ENCODE measurements around the gene GMCL1. TPM values are rescaled to one million over a fixed set of nuclear protein-coding genes. Genes with fewer than 3 reads are reported as not detected.

Gene GMCL1
- total RNA-seq, 1 experiment from 2014 or later = 63.8 TPM

DNA sequence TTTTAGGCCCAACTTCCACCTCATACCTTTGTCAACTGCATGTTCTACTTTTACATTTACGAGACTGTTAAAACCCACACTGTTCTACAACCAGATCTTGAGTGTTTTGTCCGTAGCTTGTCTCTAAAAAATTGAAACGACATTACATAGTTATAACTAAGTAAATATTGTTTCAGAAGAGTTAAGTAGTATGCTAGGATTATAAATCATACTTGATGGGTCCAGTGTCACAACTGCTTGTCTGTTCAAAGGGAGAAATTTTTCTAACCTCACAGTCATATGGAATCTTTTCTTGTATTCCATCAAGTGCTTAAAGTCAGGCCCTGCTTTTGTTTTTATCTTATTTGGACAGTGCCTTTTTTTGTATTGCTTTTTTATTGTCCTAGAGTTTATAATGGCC is 4.3 kb downstream of the GMCL1 start:
- CTCF ChIA-PET = no interaction called here
- H3K4me1 Mint-ChIP-seq (ENCODE audit: low read depth, unreplicated experiment) = peaks cover 40% of the 10 kb centered on the region
- intact Hi-C loops (cut with micrococcal nuclease; ENCODE audit: unreplicated experiment) = loop anchor here (5.0 kb wide), 2 partner anchors 51 to 91 kb away; partner anchors contain the start of gene ANXA4

DNA sequence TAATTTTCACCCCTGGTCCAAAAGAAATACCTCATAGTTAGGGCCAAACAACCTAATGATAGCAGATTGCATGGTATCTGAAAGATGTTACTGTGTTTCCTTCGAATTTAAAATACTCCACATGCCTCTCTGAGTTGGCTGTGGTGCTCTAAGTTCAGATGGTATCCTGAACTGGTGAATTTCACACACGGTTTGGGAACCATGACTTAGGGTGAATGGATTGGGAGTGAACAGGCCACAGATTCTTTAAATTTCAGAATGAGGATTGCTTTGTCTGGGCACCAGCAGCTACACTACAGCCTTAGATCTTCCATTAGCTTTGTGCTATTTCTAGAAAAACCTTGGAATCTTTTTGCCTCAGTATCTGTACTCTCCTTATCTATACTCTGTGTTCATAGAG is 6.2 kb downstream of the GMCL1 start:
- no TSS peak for BruUV-seq (replicated peaks)
- DNase-seq = no peak
- peak overlapping the region; percentile 98 for H3K4me3 Mint-ChIP-seq (ENCODE audit: low read depth, unreplicated experiment)
- TF ChIP-seq, protein P1, sequence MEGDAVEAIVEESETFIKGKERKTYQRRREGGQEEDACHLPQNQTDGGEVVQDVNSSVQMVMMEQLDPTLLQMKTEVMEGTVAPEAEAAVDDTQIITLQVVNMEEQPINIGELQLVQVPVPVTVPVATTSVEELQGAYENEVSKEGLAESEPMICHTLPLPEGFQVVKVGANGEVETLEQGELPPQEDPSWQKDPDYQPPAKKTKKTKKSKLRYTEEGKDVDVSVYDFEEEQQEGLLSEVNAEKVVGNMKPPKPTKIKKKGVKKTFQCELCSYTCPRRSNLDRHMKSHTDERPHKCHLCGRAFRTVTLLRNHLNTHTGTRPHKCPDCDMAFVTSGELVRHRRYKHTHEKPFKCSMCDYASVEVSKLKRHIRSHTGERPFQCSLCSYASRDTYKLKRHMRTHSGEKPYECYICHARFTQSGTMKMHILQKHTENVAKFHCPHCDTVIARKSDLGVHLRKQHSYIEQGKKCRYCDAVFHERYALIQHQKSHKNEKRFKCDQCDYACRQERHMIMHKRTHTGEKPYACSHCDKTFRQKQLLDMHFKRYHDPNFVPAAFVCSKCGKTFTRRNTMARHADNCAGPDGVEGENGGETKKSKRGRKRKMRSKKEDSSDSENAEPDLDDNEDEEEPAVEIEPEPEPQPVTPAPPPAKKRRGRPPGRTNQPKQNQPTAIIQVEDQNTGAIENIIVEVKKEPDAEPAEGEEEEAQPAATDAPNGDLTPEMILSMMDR (IDR thresholded peaks at IDR 0.05; ENCODE audit: unreplicated experiment) = no peak
- H3K27me3 Mint-ChIP-seq (ENCODE audit: unreplicated experiment) = no peaks in the 10 kb centered on the region
- peaks cover 43% of the 10 kb centered on the region for H3K36me3 Mint-ChIP-seq (ENCODE audit: insufficient read depth, unreplicated experiment)
- intact Hi-C loops (cut with micrococcal nuclease; ENCODE audit: unreplicated experiment) = no loop called here
- H3K4me1 Mint-ChIP-seq (ENCODE audit: low read depth, unreplicated experiment) = peaks cover 38% of the 10 kb centered on the region
- CTCF ChIA-PET = no interaction called here
- peak overlapping the region; percentile 83 for H3K27ac Mint-ChIP-seq (ENCODE audit: unreplicated experiment)
- no peaks in the 10 kb centered on the region for H3K9me3 Mint-ChIP-seq (ENCODE audit: low read depth, unreplicated experiment)

More for the DNA sequence above, 4.3 kb downstream of the GMCL1 start:
- no peak for DNase-seq
- Mint-ChIP-seq H3K9me3 (ENCODE audit: low read depth, unreplicated experiment) (no peaks in the 10 kb centered on the region), H3K27me3 (ENCODE audit: unreplicated experiment) (no peaks in the 10 kb centered on the region), H3K4me3 (ENCODE audit: low read depth, unreplicated experiment) (peak overlapping the region; percentile 98), H3K27ac (ENCODE audit: unreplicated experiment) (peak overlapping the region; percentile 83), H3K36me3 (ENCODE audit: insufficient read depth, unreplicated experiment) (peaks cover 56% of the 10 kb centered on the region)
- no TSS peak for BruUV-seq (replicated peaks)
- TF ChIP-seq, protein P1 (IDR thresholded peaks at IDR 0.05; ENCODE audit: unreplicated experiment) = no peak

DNA sequence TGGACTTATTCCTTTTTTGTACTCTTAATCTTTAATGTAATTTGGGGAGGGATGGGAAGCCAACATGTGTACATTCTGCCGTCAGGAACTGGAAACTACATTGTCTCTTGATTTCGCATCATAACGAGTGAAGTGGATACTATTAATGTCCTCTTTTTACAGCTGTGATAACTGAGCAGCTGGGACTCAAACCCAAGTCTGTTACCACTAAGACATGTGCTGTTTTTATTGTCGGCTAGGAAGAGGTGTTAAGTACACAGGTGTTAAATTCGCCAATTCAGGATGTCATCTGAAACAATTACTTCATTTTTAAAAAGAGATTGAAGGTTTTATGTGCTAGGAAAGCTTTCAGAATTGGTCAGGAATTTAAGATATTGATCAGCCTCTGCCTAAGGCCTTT is 6.9 kb downstream of the GMCL1 start:
- BruUV-seq (replicated peaks) = no TSS peak
- CTCF ChIA-PET = interaction anchor here (0.6 to 1.3 kb wide), 2 partner anchors 111 to 283 kb away, joined by 4 read pairs; no protein-coding TSS in a partner anchor
- peak overlapping the region; percentile 83 for H3K27ac Mint-ChIP-seq (ENCODE audit: unreplicated experiment)
- TF ChIP-seq, protein P1 (IDR thresholded peaks at IDR 0.05; ENCODE audit: unreplicated experiment) = no peak
- H3K4me3 Mint-ChIP-seq (ENCODE audit: low read depth, unreplicated experiment) = peak overlapping the region; percentile 63
- peaks cover 40% of the 10 kb centered on the region for H3K4me1 Mint-ChIP-seq (ENCODE audit: low read depth, unreplicated experiment)
- DNase-seq = no peak
- intact Hi-C loops (cut with micrococcal nuclease; ENCODE audit: unreplicated experiment) = no loop called here
- peaks cover 38% of the 10 kb centered on the region for H3K36me3 Mint-ChIP-seq (ENCODE audit: insufficient read depth, unreplicated experiment)
- H3K9me3 Mint-ChIP-seq (ENCODE audit: low read depth, unreplicated experiment) = no peaks in the 10 kb centered on the region
- no peaks in the 10 kb centered on the region for H3K27me3 Mint-ChIP-seq (ENCODE audit: unreplicated experiment)

DNA sequence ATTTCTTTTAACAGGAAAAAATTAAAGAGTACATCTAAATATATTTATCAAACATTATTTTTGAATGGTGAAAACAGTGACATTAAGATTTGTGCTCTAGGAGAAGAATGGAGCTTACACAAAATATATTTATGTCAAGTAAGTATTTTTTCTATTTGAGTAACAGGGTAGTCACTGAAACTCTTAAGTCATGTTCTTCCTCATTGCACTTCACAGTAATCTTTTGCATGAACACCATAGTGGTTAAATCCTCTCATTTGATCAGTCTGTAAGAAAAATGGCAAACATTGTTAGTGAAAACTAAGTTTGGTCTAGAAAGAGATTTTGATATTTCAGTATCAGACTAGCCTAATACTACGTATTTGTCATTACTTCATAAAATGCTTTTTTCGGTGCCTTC is 8.1 kb downstream of the GMCL1 start:
- CTCF ChIA-PET = interaction anchor here (1.0 to 1.3 kb wide), 2 partner anchors 9 to 113 kb away, joined by 4 to 5 read pairs; no protein-coding TSS in a partner anchor
- no peak for DNase-seq
- no TSS peak for BruUV-seq (replicated peaks)
- no peaks in the 10 kb centered on the region for H3K9me3 Mint-ChIP-seq (ENCODE audit: low read depth, unreplicated experiment)
- H3K4me3 Mint-ChIP-seq (ENCODE audit: low read depth, unreplicated experiment) = peak overlapping the region; percentile 20
- intact Hi-C loops (cut with micrococcal nuclease; ENCODE audit: unreplicated experiment) = no loop called here
- no peaks in the 10 kb centered on the region for H3K27me3 Mint-ChIP-seq (ENCODE audit: unreplicated experiment)
- peaks cover 32% of the 10 kb centered on the region for H3K36me3 Mint-ChIP-seq (ENCODE audit: insufficient read depth, unreplicated experiment)
- peak overlapping the region; percentile 54 for H3K27ac Mint-ChIP-seq (ENCODE audit: unreplicated experiment)
- H3K4me1 Mint-ChIP-seq (ENCODE audit: low read depth, unreplicated experiment) = peaks cover 48% of the 10 kb centered on the region
- TF ChIP-seq, protein P1 (IDR thresholded peaks at IDR 0.05; ENCODE audit: unreplicated experiment) = no peak

All from Calu3 (cell line).